GM19463 (cell line): ENCODE results near the gene HOXD1.

ENCODE experiments used
- ATAC-seq: cut with Tn5 transposase; IDR thresholded peaks from one replicate; pipeline ENCODE4 v1.9.1; 2021; ENCODE audit warnings: mild to moderate bottlenecking, moderate library complexity; ENCODE audit not compliant: unreplicated experiment

The HOXD1 gene

DNA sequence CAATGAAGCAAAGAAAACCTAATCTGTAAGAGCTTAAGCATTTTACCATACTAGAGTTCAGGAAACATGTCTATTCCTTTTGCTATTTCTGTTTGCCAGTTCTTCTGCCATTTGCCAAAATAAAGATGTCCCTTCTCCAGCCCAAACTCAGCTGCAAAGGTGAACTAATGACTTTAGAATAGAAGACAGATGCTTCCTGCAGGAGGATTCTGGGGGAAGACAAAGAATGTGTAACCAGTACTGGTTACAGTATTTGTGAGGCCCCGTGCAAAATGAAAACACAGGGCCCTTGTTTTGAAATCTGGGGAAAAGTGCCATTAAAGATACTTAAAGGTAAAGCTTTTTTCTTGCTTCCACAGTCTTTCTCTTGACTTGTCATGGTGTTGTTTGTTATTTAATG is 46.5 kb downstream of the HOXD1 start:
- ATAC-seq, result no peak

DNA sequence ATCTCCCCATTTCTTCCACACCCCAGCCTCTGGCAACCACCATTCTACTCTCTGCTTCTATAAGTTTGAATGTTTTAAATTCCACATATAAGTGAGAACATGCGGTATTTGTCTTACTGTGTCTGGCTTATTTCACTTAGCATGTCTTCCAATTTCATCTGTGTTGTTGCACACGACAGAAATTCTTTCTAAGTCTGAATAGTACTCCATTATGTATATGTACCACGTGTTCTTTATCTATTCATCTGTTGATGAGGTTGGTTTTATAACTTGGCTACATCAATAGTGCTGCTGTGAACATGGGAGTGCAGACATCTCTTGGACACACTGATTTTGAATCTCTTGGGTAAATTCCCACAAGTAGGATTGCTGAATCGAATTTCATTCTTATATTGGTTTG is 49.0 kb downstream of the HOXD1 start:
- no peak for ATAC-seq

DNA sequence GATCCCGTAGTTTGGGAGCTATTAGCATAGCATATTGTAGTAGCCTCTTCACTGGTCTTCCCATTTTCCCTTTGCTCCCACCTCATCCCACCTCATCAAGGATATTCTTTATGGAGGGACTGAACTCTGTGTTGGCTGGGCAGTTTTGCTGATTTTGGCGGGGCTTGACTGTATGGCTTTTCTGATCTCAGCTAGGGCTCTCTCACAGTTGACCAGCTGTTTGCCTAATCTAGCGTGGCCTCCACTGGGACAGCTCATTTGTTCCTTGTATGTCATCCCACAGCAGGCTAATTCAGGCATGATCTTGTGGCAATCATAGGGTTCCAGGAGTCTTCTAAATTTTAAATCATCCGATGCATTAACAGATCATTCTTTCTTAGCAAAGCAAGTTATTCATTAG is 50.6 kb downstream of the HOXD1 start:
- ATAC-seq, result no peak

DNA sequence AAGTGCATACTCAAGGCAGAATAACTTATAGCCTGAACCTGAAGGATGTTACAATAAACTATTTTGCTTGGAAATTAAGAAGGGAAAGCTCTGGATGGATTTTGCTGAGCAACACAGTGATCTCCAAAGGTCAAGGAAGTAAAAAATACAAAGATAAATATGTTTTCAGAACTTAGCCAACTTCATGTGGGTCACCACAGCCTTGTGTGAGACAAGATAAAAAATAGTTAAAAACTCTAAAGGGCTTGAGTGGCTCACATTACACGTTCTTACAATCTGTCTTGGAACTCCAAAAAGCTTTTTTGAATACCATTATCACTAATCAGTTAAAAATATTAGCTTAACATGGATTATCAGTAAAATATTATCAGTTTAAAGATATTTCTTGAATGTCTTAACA is 51.8 kb downstream of the HOXD1 start:
- ATAC-seq, result no peak
